Lower leg skin (tissue), 3 donors: ENCODE results near the gene RPUSD1.

Experiments used
- POLR2A ChIP-seq, 2 donors: fragments of 450-650 bp; IDR thresholded peaks; one replicate each; pipeline ENCODE4 v1.6.1; 2016 to 2017; ENCODE audit warnings: antibody characterized with exemption in 2 of 2, mild to moderate bottlenecking in 1 of 2, moderate library complexity in 1 of 2
- TF ChIP-seq, protein P1 (sequence below), 3 donors: fragments of 450-650 bp; IDR thresholded peaks; one replicate each; pipeline ENCODE4 v1.5.1; 2016; ENCODE audit warnings: antibody characterized with exemption in 3 of 3, mild to moderate bottlenecking in 3 of 3, moderate library complexity in 2 of 3

DNA sequence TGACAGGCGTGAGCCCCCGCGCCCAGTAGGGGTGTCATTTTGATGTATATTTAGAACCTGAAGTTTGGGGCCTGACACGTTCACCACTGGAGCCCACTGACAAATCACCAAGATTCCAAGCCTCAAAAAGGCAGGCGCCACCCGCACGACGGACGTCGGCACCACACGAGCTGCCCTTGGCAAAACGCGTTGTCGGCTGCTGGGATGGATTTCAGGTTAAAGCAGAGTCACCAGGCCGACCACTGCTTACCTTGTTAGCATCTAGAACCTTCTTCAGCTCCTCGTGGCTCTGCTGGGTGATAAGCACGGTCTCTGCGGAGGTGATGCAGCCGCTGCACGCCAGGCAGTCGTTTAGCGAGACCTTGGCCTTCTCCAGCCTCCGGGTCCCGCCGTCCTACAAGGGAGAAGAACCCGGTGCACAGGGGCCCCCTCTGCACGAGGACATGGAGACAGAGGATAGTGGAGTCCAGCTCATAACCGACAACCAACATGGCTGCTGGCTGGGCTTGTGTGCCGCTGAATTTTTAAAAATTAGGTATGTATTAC, 51.2 kb downstream of the RPUSD1 start:
- TF ChIP-seq, protein P1, sequence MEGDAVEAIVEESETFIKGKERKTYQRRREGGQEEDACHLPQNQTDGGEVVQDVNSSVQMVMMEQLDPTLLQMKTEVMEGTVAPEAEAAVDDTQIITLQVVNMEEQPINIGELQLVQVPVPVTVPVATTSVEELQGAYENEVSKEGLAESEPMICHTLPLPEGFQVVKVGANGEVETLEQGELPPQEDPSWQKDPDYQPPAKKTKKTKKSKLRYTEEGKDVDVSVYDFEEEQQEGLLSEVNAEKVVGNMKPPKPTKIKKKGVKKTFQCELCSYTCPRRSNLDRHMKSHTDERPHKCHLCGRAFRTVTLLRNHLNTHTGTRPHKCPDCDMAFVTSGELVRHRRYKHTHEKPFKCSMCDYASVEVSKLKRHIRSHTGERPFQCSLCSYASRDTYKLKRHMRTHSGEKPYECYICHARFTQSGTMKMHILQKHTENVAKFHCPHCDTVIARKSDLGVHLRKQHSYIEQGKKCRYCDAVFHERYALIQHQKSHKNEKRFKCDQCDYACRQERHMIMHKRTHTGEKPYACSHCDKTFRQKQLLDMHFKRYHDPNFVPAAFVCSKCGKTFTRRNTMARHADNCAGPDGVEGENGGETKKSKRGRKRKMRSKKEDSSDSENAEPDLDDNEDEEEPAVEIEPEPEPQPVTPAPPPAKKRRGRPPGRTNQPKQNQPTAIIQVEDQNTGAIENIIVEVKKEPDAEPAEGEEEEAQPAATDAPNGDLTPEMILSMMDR (IDR thresholded peaks at IDR 0.05) = no peak
- TF ChIP-seq POLR2A (IDR thresholded peaks at IDR 0.05) = no peak
